Right kidney (tissue), 1 donor: Measurements from ENCODE around the gene HMCN1.
"Not testable (repeated sequence)": the region's sequence is repeated elsewhere in the genome, so short reads cannot be mapped to it uniquely, and the experiment has no call there.

ENCODE experiments used
- DNase-seq: peaks from one replicate; pipeline ENCODE4 v3.0.0-alpha.2; 2016

HMCN1 gene

GRCh38 chr1:186208405-186209129 lies 474.4 kb downstream of the HMCN1 start:
- no peak for DNase-seq

- DNase-seq: no peak
Measured at GRCh38 chr1:186210258-186210657, 476.1 kb downstream of the HMCN1 start.

DNA sequence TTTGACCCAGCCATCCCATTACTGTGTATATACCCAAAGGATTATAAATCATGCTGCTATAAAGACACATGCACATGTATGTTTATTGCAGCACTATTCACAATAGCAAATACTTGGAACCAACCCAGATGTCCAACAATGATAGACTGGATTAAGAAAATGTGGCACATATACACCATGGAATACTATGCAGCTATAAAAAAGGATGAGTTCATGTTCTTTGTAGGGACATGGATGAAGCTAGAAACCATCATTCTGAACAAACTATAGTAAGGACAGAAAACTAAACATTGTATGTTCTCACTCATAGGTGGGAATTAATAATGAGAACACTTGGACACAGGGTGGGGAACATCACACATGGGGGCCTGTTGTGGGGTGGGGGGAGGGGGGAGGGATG lies 477.4 kb downstream of the HMCN1 start:
- DNase-seq: not testable (repeated sequence)

DNA sequence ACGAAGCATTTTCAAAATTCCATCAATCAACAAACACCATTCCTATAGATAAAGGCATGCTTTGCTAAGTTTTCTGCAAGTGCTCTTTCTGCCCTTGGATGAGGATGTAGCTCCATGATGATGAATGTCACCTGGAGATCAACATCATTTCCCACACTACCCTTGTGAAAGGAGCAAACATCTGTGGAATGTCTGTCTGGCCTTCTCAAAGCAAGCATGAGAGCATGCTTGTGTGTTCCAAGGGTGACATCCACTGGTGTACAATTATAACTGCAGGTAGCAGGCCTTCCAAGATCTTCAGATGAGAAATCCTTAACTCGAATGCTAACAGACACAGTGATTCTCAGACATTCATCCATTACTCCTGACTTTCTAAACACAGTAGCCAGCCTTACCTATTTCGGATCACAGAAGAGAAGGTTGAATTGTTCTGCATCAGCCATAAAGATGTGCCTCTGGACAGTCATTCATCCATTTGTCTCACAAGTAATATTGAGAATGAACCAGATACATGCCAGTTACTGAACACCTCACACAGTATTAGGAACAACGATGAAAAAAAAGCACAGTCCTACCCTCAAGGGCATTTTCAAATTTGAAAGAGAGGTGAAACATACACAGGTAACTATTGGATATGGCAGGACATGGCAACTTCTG lies 478.5 kb downstream of the HMCN1 start:
- peak; percentile 32 for DNase-seq

- no peak for DNase-seq
Measured at GRCh38 chr1:186213225-186213607, 479.0 kb downstream of the HMCN1 start.

DNA sequence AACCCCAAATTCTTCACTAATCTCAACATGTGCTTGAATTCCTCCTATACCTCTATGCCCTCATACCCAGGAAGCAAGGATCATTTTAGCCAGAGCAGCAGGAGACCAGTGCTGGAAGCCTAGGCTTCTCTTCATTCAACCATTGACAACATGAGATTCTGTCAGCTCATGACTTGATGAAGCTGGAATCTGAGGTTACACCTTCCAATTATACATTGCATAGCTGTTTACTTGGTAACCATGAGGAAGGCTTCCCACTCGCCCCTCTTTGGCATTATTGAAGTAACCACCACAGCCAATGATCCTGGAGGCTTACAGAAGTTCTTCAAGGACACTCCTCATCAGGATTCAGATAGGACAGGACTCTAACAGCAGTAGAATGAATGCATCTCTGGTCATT lies 480.6 kb downstream of the HMCN1 start:
- no peak for DNase-seq

GRCh38 chr1:186215636-186216035 lies 481.4 kb downstream of the HMCN1 start:
- DNase-seq: no peak

DNA sequence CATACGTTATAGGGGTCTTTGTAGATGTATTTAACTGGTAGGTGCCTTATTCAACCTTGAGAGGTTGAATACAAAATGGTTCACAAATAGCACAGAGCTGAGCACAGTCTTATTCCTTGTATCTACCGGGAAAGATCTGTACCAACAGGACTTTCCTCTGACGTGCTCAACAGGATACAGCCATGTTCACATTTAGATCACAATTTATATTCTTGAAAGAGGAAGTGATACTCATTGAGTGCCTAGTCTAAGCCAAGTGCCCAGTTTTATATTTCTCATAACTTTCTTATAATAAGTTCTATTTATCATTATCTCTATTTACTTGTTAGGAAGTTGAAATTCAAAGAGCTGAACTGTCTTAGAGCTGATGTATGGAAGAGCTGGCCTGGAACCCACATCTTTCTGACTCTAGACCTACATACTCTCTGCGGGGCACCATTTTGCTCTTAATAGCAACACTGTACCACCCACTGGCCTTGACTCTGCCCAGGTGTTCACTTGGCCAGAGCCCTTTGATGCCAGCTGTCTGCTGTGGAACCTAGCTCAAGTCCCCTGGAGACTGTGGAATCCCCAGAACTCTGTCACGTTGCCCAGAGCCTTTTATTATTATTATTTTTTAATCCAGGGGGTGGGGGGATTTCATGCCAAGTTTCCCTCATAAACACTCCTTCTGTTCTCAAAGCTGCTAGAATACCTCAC lies 484.6 kb downstream of the HMCN1 start:
- DNase-seq: no peak

DNA sequence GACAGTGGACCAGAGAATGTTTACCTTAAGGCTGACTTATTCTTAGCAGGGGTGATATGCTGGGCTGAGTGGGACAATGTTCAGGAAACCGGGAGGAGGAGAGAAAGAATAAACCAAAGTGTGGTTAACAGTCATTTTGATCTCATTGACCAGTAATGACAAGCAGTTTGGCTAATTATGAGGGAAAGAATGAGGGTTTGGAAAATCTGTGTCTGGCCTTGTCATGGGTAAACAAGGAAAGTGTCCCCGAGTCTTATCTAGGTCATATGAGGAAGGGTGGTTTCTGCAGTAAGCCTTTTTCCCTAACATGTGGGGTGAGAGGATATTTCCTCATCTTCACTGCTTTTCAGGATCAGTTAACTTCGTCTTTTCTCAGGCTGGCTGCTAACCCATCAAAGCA lies 485.9 kb downstream of the HMCN1 start:
- no peak for DNase-seq

DNA sequence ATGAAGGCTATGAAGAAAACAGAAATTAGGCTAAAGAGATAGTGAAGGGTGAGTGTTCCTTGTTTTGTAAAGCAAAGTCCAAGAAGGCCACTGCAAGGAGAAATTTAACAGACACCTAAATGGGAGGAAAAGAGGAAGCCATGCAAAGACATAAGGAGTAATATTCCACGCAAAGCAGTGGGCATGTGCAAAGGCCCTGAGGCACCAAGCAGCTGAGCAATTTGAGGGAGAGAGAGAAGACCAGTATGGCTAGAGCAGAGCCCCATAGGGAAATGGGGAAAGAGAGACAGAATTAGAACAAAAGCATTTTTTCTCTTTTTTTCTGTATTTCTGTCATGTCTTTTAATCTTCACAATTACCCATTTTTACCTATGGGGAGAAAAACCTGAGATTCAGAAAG lies 486.7 kb downstream of the HMCN1 start:
- no peak for DNase-seq

GRCh38 chr1:186225096-186225495 lies 490.9 kb downstream of the HMCN1 start:
- no peak for DNase-seq

DNA sequence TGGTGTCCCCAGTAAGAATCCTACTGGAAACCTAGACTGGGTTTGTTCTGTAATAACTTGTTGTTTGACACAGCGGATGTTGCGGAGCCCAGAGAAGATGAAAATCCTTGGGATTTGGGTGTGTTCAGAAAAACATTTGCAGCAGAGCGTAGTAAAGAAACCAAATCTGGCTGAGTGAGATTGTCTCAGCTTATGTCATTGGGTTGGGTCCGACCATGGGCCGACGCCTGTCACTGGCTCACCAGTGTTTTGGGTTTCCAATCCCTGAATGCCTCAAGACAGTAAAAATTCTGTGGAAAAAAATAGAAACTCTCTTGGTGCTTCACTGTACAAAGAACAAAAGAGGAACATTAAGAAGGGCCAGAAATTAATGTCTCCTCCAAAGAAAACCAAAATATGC lies 494.6 kb downstream of the HMCN1 start:
- no peak for DNase-seq

- DNase-seq: no peak
Measured at GRCh38 chr1:186231861-186232436, 497.8 kb downstream of the HMCN1 start.

- no peak for DNase-seq
Measured at GRCh38 chr1:186234976-186235686, 500.9 kb downstream of the HMCN1 start.

- DNase-seq: no peak
Measured at GRCh38 chr1:186235696-186236095, 501.5 kb downstream of the HMCN1 start.

GRCh38 chr1:186236921-186237320 lies 502.7 kb downstream of the HMCN1 start:
- no peak for DNase-seq

- DNase-seq: no peak
Measured at GRCh38 chr1:186239171-186239570, 505.0 kb downstream of the HMCN1 start.

- DNase-seq: no peak
Measured at GRCh38 chr1:186240436-186240835, 506.2 kb downstream of the HMCN1 start.
